CD4-positive, alpha-beta T cell treated with Interferon alpha-2 for 1 hour (primary cell): ENCODE data around the gene SNX12.

Experiments used
- DNase-seq, 2 donors: peaks; one replicate each; pipeline ENCODE4 v3.0.0-alpha.2; 2020 to 2022

SNX12 gene

GRCh38 chrX:71068044-71068918 lies at the start of gene SNX12:
Gene SNX12, minus strand, starts transcription at chrX:71068334. Its CDS starts 28 bp downstream, at chrX:71068306.
- peak; percentile 92 to 95 for DNase-seq

- DNase-seq = no peak
These were observed 49.2 kb upstream of the SNX12 start for GRCh38 chrX:71117358-71117757.

GRCh38 chrX:71111921-71112431 lies 43.8 kb upstream of the SNX12 start:
- DNase-seq = peak; percentile 21 to 65

GRCh38 chrX:71111141-71111843 lies 43.2 kb upstream of the SNX12 start, which contains the start of gene IL2RG:
Gene IL2RG, minus strand, starts transcription at chrX:71111577. Its CDS starts 38 bp downstream, at chrX:71111539.
- peak; percentile 90 to 93 for DNase-seq

- peak in 1 of 2 donors; percentile 46 for DNase-seq
These were observed 40.9 kb upstream of the SNX12 start for GRCh38 chrX:71109051-71109450.

GRCh38 chrX:71107762-71108360 lies 39.7 kb upstream of the SNX12 start:
- DNase-seq = peak; percentile 23 to 56

- DNase-seq = no peak
These were observed 39.1 kb upstream of the SNX12 start for GRCh38 chrX:71107245-71107644.

GRCh38 chrX:71106427-71106826 lies 38.3 kb upstream of the SNX12 start, which contains the start of gene CXorf65:
Gene CXorf65, minus strand, starts transcription at chrX:71106740. Its CDS starts 184 bp downstream, at chrX:71106556.
- DNase-seq = peak; percentile 17 to 55

GRCh38 chrX:71105628-71106027 lies 37.5 kb upstream of the SNX12 start:
- peak in 1 of 2 donors; percentile 45 for DNase-seq

- peak; percentile 55 to 73 for DNase-seq
These were observed 35.2 kb upstream of the SNX12 start for GRCh38 chrX:71103110-71103983.

GRCh38 chrX:71102292-71102691 lies 34.2 kb upstream of the SNX12 start:
- no peak for DNase-seq

- DNase-seq = no peak
These were observed 32.7 kb upstream of the SNX12 start for GRCh38 chrX:71100581-71101505.

- DNase-seq = no peak
These were observed 31.6 kb upstream of the SNX12 start for GRCh38 chrX:71099736-71100135.

GRCh38 chrX:71098951-71099506 lies 30.9 kb upstream of the SNX12 start:
- no peak for DNase-seq

- DNase-seq = peak; percentile 83 to 84
These were observed 30.2 kb upstream of the SNX12 start for GRCh38 chrX:71098302-71098701.

- DNase-seq = no peak
These were observed 28.6 kb upstream of the SNX12 start for GRCh38 chrX:71096760-71097032.

- DNase-seq = peak in 1 of 2 donors; percentile 81
These were observed 28.0 kb upstream of the SNX12 start for GRCh38 chrX:71095981-71096759.

- peak; percentile 92 to 93 for DNase-seq
These were observed 27.4 kb upstream of the SNX12 start, which contains the start of gene FOXO4 for GRCh38 chrX:71095555-71095980. Gene FOXO4, plus strand, starts transcription at chrX:71095851. Its CDS starts 678 bp downstream, at chrX:71096529.

GRCh38 chrX:71095033-71095432 lies 26.9 kb upstream of the SNX12 start:
- no peak for DNase-seq

- DNase-seq = no peak
These were observed 23.1 kb upstream of the SNX12 start for GRCh38 chrX:71091263-71091662.
